ENCODE measurements around the gene CDK7. TPM values are rescaled to one million over a fixed set of nuclear protein-coding genes. Genes with fewer than 3 reads are reported as not detected.
"Not testable (repeated sequence)": the region's sequence is repeated elsewhere in the genome, so short reads cannot be mapped to it uniquely, and the experiment has no call there.

CDK7 gene
- total RNA-seq, 4 donors from 2014 or later: 29.4 to 67.6 (median 35.7) TPM

DNA sequence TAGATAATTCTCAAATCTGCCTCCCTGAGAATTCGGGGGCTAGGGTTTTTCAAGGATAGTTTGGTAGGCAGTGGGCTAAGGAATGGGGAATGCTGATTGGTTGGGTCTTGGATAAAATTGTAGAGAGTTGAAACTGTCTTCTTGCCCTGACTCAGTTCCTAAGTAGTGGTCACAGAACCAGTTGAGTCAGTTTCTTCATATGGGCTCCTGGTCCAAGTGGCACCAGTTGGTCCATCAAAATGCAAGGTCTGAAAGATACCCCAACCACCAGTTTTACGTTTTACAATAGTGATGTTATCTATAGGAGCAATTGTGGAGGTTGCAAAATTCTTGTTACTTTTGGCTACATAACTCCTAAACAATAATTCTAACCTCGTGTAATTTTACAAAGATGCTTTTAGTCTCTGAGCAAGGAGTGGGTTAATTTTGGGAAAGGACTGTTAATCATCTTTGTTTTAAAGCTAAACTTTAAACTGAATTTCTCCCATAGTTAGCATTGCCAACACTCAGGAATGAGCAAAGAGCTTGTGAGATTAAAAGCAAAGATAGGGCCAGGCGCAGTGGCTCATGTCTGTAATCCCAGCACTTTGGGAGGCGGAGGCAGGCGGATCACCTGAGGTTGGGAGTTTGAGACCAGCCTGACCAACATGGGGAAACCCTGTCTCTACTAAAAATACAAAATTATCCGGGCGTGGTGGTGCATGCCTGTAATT lies 7.7 kb downstream of the CDK7 start:
- no peak overlapping the region for H3K4me3 ChIP-seq (ENCODE audit: low read depth, poor library complexity, severe bottlenecking)
- DNase-seq (ENCODE audit: low spot score in 2 of 2): no peak
- intact Hi-C loops (cut with DNase I; ENCODE audit: low total_unique reads): no loop called here
- TF ChIP-seq, protein P1, sequence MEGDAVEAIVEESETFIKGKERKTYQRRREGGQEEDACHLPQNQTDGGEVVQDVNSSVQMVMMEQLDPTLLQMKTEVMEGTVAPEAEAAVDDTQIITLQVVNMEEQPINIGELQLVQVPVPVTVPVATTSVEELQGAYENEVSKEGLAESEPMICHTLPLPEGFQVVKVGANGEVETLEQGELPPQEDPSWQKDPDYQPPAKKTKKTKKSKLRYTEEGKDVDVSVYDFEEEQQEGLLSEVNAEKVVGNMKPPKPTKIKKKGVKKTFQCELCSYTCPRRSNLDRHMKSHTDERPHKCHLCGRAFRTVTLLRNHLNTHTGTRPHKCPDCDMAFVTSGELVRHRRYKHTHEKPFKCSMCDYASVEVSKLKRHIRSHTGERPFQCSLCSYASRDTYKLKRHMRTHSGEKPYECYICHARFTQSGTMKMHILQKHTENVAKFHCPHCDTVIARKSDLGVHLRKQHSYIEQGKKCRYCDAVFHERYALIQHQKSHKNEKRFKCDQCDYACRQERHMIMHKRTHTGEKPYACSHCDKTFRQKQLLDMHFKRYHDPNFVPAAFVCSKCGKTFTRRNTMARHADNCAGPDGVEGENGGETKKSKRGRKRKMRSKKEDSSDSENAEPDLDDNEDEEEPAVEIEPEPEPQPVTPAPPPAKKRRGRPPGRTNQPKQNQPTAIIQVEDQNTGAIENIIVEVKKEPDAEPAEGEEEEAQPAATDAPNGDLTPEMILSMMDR (IDR thresholded peaks at IDR 0.05): no peak
- TF ChIP-seq POLR2A (IDR thresholded peaks at IDR 0.05): no peak
- 67 to 73% methylated on average over 8 of the region's 8 CpGs for WGBS, 2 donors

DNA sequence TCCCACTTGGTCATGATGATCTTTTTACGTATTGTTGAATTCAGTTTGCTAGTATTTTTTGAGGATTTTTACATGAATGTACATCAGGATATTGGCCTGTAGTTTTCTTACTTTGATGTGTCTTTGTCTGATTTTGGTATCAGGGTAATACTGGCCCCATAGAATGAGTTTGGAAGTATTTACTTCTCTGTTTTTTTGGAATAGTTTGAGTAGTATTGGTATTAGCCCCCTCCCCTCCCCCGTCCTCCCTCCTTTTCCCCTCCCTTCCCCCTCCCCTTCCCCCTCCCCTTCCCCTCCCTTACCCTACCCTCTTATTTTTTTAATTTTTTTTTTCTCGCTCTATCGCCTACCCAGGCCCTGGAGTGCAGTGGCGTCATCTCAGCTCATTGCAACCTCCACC lies 10.3 kb downstream of the CDK7 start:
- whole genome bisulfite sequencing, 2 donors: 94 to 98% methylated on average over 5 of the region's 5 CpGs

DNA sequence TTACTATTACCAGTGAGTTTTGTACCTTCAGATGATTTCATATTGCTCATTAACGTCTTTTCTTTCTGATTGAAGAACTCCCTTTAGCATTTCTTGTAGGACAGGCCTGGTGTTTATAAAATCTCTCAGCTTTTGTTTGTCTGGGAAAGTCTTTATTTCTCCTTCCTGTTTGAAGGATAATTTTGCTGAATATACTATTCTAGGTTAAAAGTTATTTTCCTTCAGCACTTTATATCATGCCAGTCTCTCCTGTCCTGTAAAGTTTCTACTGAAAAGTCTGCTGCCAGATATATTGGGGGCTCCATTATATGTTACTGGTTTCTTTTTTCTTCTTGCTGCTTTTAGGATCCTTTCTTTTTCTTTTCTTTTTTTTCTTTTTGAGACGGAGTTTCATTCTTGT lies 13.3 kb downstream of the CDK7 start:
- TF ChIP-seq, protein P1 (IDR thresholded peaks at IDR 0.05): no peak
- intact Hi-C loops (cut with DNase I; ENCODE audit: low total_unique reads): no loop called here
- DNase-seq (ENCODE audit: low spot score in 2 of 2): no peak
- 94 to 96% methylated on average over 2 of the region's 2 CpGs for WGBS, 2 donors
- no peak overlapping the region for H3K4me3 ChIP-seq (ENCODE audit: low read depth, poor library complexity, severe bottlenecking)

More for the DNA sequence above, 10.3 kb downstream of the CDK7 start:
- intact Hi-C loops (cut with DNase I; ENCODE audit: low total_unique reads): loop anchor here (2.0 kb wide), 1 partner anchor 42 kb away; no protein-coding TSS in a partner anchor
- H3K4me3 ChIP-seq (ENCODE audit: low read depth, poor library complexity, severe bottlenecking): no peak overlapping the region
- DNase-seq (ENCODE audit: low spot score in 2 of 2): no peak
- TF ChIP-seq, protein P1 (IDR thresholded peaks at IDR 0.05): no peak
- no peak for TF ChIP-seq POLR2A (IDR thresholded peaks at IDR 0.05)

DNA sequence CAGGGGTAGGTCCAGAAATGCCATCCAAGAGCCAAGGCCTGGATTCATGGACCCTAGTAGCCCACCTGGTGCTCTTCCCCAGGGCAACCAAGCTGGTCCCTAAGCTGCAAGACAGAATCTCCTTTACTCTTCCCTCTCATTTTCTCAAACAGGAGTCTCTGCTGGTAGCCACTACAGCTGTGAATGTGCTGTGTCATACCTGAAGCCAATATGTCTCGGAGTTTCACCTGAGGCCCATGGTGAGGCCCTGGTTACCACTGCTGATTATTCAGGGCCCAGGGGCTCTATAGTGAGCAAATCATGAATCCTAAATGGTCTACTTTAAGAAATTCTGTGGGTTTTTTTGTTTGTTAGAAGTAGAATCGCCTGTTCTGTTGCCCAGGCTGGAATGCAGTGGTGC lies 15.9 kb downstream of the CDK7 start:
- DNase-seq (ENCODE audit: low spot score in 2 of 2): no peak
- intact Hi-C loops (cut with DNase I; ENCODE audit: low total_unique reads): no loop called here
- H3K4me3 ChIP-seq (ENCODE audit: low read depth, poor library complexity, severe bottlenecking): no peak overlapping the region
- WGBS, 2 donors: 94 to 100% methylated on average over 2 of the region's 2 CpGs
- TF ChIP-seq, protein P1 (IDR thresholded peaks at IDR 0.05): no peak
- no peak for TF ChIP-seq POLR2A (IDR thresholded peaks at IDR 0.05)

DNA sequence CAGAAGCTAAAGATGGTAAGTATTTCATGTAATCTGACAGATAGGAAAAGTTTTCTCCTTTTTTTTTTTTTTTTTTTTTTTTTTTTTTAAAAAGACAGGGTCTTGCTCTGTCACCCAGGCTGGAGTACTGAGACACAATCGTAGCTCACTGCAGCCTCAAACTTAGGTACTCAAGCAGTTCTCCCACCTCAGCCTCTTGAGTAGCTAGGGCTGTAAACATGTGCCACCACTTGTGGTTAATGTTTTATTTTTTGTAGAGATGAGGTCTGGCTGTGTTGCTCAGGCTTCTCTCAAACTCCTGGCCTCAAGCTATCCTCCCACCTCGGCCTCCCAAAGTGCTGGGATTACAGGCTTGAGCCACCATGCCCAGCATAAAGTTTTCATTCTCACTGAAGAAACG lies 17.8 kb downstream of the CDK7 start:
- intact Hi-C loops (cut with DNase I; ENCODE audit: low total_unique reads): no loop called here
- DNase-seq (ENCODE audit: low spot score in 2 of 2): no peak
- no peak for TF ChIP-seq POLR2A (IDR thresholded peaks at IDR 0.05)
- TF ChIP-seq, protein P1 (IDR thresholded peaks at IDR 0.05): no peak
- 85 to 88% methylated on average over 3 of the region's 3 CpGs for WGBS, 2 donors
- no peak overlapping the region for H3K4me3 ChIP-seq (ENCODE audit: low read depth, poor library complexity, severe bottlenecking)

DNA sequence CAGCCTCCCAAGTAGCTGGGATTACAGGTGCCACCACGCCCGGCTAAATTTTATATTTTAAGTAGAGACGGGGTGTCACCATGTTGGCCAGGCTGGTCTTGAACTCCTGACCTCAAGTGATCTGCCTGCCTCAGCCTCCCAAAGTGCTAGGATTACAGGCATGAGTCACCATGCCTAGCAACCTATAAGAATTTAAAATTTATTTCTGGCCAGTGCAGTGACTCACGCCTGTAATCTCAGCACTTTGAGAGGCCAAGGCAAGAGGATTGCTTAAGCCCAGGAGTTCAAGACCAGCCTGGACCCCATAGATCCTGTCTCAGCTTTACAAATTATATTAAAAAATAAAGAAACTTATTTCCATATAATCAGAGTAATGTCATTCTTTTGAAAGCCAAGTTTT lies 21.3 kb downstream of the CDK7 start:
- intact Hi-C loops (cut with DNase I; ENCODE audit: low total_unique reads); DNase-seq (ENCODE audit: low spot score in 2 of 2): not testable (repeated sequence)
- WGBS, 2 donors: 92 to 95% methylated on average over 4 of the region's 4 CpGs

More for the DNA sequence above, 21.3 kb downstream of the CDK7 start:
- H3K4me3 ChIP-seq (ENCODE audit: low read depth, poor library complexity, severe bottlenecking): not testable (repeated sequence)

Measured in lower leg skin (tissue), 4 donors.